OCI-LY7 (cell line): ENCODE results near the gene ESD.

Experiments
- CTCF ChIP-seq: fragments of 200-600 bp; sonication (generic); conservative IDR thresholded peaks from 2 replicates; pipeline ENCODE4 v1.5.1; 2014; ENCODE audit warnings: mild to moderate bottlenecking, antibody characterized with exemption, low read length, moderate library complexity, mixed read lengths
- EZH2phosphoT487 ChIP-seq: fragments of 200-600 bp; sonication (generic); IDR thresholded peaks from 2 replicates; pipeline ENCODE4 v1.6.1; 2018; ENCODE audit warnings: low read depth, borderline replicate concordance, mild to moderate bottlenecking, mixed run types, antibody characterized with exemption, low read length, moderate library complexity, mixed read lengths

GRCh38 chr13:46778890-46779289, 18.1 kb downstream of the ESD start:
- TF ChIP-seq CTCF (no peak), EZH2phosphoT487 (no peak)
